Activated naive CD8-positive, alpha-beta T cell treated with anti-CD3 and anti-CD28 coated beads for 36 hours (primary cell): ENCODE data around the gene DCDC1. TPM values are rescaled to one million over a fixed set of nuclear protein-coding genes. Genes with fewer than 3 reads are reported as not detected.
"Not testable (repeated sequence)": the region's sequence is repeated elsewhere in the genome, so short reads cannot be mapped to it uniquely, and the experiment has no call there.

Experiments used
- DNase-seq: peaks from one replicate; pipeline ENCODE4 v3.0.0; 2021
- H3K27ac Mint-ChIP-seq: one replicate; pipeline ENCODE4 v1.8.0; 2022; ENCODE audit warnings: mild to moderate bottlenecking, moderate library complexity, mixed read lengths
- H3K27me3 Mint-ChIP-seq: one replicate; pipeline ENCODE4 v1.8.0; 2022; ENCODE audit warnings: mild to moderate bottlenecking, mixed read lengths
- H3K36me3 Mint-ChIP-seq: one replicate; pipeline ENCODE4 v1.8.0; 2021; ENCODE audit warnings: mild to moderate bottlenecking, mixed read lengths
- H3K4me1 Mint-ChIP-seq: one replicate; pipeline ENCODE4 v1.8.0; 2021; ENCODE audit warnings: mixed read lengths
- H3K4me3 Mint-ChIP-seq: one replicate; pipeline ENCODE4 v1.8.0; 2022; ENCODE audit warnings: mild to moderate bottlenecking, moderate library complexity, mixed read lengths
- H3K9me3 Mint-ChIP-seq: one replicate; pipeline ENCODE4 v1.8.0; 2022; ENCODE audit warnings: mixed read lengths
- total RNA-seq, 2 experiments: library from RNA; stranded (reverse); gene quantifications; one replicate each; pipeline ENCODE4 v1.2.3, GENCODE V29; 2021

The DCDC1 gene
- total RNA-seq, 2 experiments from 2014 or later: 0.14 to 0.36 TPM

DNA sequence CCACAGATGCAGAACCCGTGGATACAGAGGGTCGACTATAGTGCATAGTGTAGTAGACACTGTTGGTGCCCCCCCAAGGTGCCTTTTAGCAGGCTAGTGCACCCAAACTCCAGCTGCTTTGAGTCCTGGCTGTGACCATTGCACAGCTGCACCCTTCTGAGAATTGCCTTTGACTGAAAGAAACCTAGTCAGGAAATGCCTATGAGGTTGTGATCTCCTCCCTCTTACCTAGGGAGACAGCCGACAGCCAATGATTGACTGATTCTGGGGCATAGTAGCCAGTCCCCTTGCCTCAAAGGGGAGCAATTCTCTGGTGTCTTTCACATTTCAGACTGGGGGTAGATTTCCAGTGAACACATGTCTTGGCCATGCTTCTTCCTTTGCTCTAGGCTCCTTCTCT lies 74.2 kb downstream of the DCDC1 start:
- Mint-ChIP-seq H3K4me1 (no peaks in the 10 kb centered on the region), H3K4me3 (no peak overlapping the region), H3K36me3 (no peaks in the 10 kb centered on the region), H3K27ac (no peak overlapping the region), H3K27me3 (peaks cover 10% of the 10 kb centered on the region), H3K9me3 (no peaks in the 10 kb centered on the region)
- no peak for DNase-seq

DNA sequence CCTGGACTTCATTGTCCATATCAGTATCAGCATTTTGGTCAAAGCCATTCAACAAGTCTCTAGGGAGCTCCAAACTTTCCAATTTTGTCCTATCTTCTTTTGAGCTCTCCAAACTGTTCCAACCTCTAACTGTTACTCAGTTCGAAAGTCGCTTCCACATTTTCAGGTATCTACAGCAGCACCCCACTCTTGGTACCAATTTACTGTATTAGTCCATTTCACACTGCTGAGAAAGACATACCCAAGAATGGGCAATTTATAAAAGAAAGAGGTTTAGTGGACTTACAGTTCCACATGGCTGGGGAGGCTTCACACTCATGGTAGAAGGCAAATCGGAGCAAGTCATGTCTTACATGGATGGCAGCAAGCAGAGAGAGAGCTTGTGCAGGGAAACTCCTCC lies 96.0 kb downstream of the DCDC1 start:
- H3K4me1 Mint-ChIP-seq, H3K27me3 Mint-ChIP-seq, H3K36me3 Mint-ChIP-seq, H3K27ac Mint-ChIP-seq, DNase-seq, H3K4me3 Mint-ChIP-seq: not testable (repeated sequence)
- peaks cover 24% of the 10 kb centered on the region for H3K9me3 Mint-ChIP-seq

DNA sequence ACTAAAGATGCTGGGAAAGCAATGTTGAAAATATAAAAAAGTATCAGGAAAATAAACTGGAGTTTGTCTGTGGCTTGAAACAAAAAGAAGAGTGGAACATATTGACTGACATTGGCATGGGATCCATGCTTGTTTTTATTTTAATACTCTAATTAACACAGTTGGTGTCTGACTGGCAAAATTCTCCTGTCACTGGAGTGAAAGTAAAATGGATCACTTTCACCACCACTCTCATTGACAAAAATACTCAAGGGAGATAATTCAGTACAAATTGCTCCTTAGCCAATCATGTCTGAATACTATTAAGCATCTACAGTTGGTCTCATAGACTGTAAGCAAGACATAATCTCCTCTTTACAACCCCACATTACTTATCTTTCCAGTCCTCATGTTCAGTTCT lies 101.8 kb downstream of the DCDC1 start:
- H3K36me3 Mint-ChIP-seq: peaks cover 5% of the 10 kb centered on the region
- H3K4me1 Mint-ChIP-seq: no peaks in the 10 kb centered on the region
- no peak overlapping the region for H3K4me3 Mint-ChIP-seq
- H3K27ac Mint-ChIP-seq: no peak overlapping the region
- no peaks in the 10 kb centered on the region for H3K27me3 Mint-ChIP-seq
- peaks cover 11% of the 10 kb centered on the region for H3K9me3 Mint-ChIP-seq
- no peak for DNase-seq

DNA sequence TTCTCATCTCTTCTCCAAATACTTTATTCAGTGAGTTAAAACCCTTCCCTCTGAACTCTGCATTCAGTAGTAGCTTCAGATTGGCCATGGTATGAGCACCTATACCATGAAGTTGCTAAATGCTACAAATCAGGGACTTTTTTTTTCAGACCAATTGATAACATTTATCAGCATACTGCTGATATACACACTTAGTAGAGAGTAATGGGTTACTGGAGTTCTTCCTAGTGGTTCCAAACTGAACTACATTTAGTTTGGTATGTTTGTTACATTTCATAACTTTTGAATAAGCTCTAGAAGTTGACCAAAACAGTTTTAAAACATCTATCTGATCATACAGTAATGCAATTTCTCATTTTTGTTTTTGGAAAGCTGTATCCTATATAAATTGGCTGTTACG lies 104.7 kb downstream of the DCDC1 start:
- DNase-seq: no peak
- Mint-ChIP-seq H3K4me1 (no peaks in the 10 kb centered on the region), H3K36me3 (no peaks in the 10 kb centered on the region), H3K27ac (no peak overlapping the region), H3K9me3 (no peaks in the 10 kb centered on the region), H3K27me3 (no peaks in the 10 kb centered on the region), H3K4me3 (no peak overlapping the region)

DNA sequence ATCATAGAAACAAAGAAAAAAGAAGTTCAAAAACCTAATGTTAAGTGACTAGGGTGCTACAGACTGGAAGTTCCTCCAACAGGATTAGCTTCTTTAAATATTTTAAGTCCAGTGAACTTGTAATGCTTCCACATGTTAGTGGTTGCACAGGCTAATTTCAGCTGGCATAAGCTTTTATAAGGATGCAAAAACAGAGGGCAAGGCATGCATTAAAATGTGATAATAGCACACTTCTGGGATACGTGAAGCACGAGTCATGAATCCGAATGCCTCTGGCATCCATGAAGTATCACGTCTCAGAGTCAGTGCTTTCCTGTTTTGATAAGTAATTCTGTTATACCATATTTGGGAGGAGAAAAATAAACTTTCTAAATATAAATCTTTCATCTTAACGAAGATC lies 106.8 kb downstream of the DCDC1 start:
- Mint-ChIP-seq H3K9me3 (no peaks in the 10 kb centered on the region), H3K4me1 (no peaks in the 10 kb centered on the region), H3K27ac (no peak overlapping the region), H3K4me3 (no peak overlapping the region), H3K36me3 (no peaks in the 10 kb centered on the region), H3K27me3 (peaks cover 3% of the 10 kb centered on the region)
- DNase-seq: no peak

DNA sequence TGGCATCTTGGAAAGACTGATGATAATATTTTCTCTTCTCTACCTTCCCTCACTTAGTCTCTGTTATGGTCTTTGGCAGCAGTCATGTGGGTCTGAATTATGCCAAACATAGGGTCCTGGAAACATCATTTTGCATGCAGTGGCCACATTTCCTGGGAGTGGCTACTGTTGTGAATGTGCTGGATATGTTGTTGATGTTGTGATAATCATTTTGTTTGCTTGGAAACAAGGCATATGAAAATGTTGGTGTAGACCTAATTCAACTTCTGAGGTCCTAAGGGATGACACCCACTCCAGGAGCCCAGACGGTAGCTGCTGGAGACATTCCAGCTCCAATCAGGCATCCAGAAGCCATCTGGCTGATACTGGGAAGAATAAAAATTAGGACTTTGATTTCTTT lies 109.7 kb downstream of the DCDC1 start:
- Mint-ChIP-seq H3K9me3 (no peaks in the 10 kb centered on the region), H3K4me1 (no peaks in the 10 kb centered on the region), H3K36me3 (no peaks in the 10 kb centered on the region), H3K27me3 (peaks cover 12% of the 10 kb centered on the region), H3K4me3 (no peak overlapping the region), H3K27ac (no peak overlapping the region)
- no peak for DNase-seq

DNA sequence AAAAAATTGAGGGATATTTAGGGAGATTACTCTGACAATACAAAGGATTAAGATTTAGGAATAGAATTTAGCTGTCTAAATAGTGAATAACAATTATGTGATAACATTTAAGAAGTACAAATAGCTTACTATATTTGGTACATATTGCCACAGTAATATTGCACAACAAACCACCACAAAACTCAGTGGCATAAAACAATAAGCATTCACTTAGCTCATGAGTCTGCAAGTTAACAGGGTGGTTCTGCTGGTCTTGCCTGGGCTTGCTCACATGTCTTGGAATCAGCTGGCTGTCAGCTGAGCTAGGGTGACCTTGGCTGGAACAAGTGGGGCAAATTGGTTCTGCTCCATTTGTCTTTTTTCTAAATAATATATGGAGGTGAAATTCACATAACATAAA lies 115.1 kb downstream of the DCDC1 start:
- no peak overlapping the region for H3K4me3 Mint-ChIP-seq
- no peak for DNase-seq
- no peaks in the 10 kb centered on the region for H3K36me3 Mint-ChIP-seq
- peaks cover 19% of the 10 kb centered on the region for H3K27me3 Mint-ChIP-seq
- no peak overlapping the region for H3K27ac Mint-ChIP-seq
- no peaks in the 10 kb centered on the region for H3K4me1 Mint-ChIP-seq
- no peaks in the 10 kb centered on the region for H3K9me3 Mint-ChIP-seq

DNA sequence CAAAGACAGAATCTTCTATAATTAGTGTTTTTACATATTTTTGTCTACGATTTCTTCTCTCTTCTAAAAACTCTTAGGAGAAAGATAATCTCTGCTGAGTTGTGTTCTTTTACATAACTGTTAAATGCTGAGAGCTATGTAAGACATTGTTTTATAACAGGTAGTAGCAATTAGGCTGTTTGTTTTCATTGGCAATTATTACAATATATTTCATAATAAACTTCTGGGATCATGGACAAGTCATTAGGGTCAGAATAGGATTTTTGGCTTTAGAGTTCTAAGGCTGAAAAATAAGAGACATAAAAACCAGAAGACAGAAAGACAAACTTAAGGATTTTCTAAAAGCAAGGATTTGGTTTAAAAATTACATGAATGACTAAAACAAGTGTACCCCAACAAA lies 120.8 kb downstream of the DCDC1 start:
- Mint-ChIP-seq H3K27ac (no peak overlapping the region), H3K36me3 (no peaks in the 10 kb centered on the region), H3K4me3 (no peak overlapping the region), H3K27me3 (peaks cover 7% of the 10 kb centered on the region), H3K4me1 (no peaks in the 10 kb centered on the region), H3K9me3 (no peaks in the 10 kb centered on the region)
- no peak for DNase-seq

DNA sequence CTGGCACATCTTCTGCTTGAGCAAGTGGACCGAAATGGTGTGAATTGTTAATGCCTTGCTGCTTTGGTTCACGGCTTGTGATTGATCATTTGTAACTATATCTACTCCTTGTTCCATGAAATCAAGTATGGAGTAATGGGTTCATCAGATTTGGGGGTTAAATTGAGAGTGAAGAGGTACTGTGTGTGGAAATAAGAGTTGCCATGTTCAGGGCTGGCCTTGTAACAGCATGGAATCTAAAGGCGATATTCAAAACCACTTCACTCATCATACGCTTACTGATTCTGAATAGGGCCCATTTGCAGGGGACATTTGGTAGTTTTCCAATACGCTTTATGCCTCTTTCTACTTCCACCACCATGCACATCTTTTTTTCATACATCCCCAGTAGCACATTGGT lies 122.2 kb downstream of the DCDC1 start:
- Mint-ChIP-seq H3K9me3 (no peaks in the 10 kb centered on the region), H3K36me3 (no peaks in the 10 kb centered on the region)

DNA sequence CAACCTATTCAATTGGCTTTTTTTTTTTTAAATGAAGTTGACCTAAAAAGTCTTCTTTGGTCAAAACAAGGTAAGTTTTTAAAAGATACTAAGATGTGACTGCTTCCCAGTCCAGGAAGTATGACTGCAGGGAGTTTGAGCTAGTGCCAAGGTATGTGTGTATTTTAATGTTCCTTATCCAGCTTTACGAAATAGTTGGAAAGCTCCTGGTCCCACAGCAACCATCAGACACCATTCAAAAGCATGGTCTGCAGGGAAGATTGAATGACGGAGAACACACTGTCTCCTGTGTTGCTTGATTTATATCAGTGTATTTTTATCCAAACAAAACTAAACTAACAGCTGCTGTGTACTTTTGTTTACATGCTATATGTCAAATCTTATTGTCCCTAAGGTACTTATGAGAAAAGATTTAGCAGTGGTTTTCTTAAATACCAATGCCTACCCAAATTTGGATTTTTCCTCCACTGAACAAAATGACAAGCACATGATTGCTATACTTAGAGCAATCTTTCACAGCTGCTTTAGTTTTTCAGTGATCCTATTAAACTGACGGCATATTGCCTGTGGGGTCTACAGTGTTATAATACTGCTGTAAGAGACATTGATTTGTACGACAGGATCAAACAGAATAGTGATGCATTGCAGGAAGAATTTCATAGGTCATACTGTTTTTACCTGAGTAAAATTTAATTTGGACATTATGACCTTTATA lies 122.9 kb downstream of the DCDC1 start:
- Mint-ChIP-seq H3K36me3 (no peaks in the 10 kb centered on the region), H3K9me3 (no peaks in the 10 kb centered on the region), H3K27ac (no peak overlapping the region), H3K4me3 (no peak overlapping the region), H3K4me1 (no peaks in the 10 kb centered on the region), H3K27me3 (peaks cover 7% of the 10 kb centered on the region)
- DNase-seq: no peak

More for the DNA sequence above, 122.2 kb downstream of the DCDC1 start:
- Mint-ChIP-seq H3K27ac (no peak overlapping the region), H3K27me3 (peaks cover 7% of the 10 kb centered on the region), H3K4me1 (no peaks in the 10 kb centered on the region), H3K4me3 (no peak overlapping the region)
- DNase-seq: no peak

DNA sequence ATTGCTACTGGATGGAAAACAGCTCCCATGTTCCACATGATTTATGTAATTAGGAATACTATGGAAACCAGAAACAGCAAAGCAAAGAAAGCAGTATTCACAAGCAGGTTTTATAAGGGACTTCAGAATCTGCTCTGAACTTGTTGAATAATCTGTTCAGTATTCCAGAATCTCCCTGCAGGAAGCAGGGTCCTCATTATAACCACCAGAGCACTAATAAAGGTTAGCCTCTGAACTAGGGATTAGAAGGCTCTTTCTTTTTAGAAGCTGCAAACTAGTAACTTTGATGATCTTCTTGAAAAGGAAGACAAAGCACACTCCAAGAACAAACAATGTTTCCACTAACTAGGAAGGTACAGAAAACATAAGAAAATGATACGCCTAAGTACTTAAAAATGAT lies 125.8 kb downstream of the DCDC1 start:
- Mint-ChIP-seq H3K9me3 (no peaks in the 10 kb centered on the region), H3K27me3 (no peaks in the 10 kb centered on the region), H3K36me3 (no peaks in the 10 kb centered on the region), H3K4me3 (no peak overlapping the region), H3K4me1 (no peaks in the 10 kb centered on the region), H3K27ac (no peak overlapping the region)
- DNase-seq: no peak

DNA sequence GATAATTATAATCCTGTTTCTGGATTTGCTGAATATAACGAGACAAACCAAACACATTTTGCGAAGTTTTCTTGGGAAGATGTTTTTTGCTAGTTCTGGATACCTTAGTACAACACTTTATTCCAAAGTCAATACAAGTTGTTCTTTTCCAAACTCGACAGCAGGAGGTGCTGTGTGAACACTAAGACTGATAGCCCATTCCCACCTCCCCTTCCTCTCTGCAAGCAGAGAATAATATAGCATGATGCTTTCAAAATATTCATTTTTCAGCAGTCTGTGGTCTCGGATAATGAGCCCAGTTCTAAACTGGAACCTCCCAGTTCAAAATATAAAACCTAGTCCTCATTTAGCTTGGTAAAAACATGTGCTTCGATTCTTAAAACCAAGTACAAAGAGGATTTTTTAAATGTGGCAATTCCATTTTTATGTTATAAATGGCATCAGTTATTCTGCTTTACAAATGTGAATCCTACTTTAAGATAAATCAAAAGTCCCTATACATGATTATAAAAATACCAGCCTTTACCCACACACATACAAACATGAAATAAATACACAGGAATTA lies 129.1 kb downstream of the DCDC1 start:
- Mint-ChIP-seq H3K36me3 (no peaks in the 10 kb centered on the region), H3K4me3 (no peak overlapping the region), H3K4me1 (no peaks in the 10 kb centered on the region), H3K9me3 (no peaks in the 10 kb centered on the region), H3K27me3 (no peaks in the 10 kb centered on the region), H3K27ac (no peak overlapping the region)
- peak; percentile 1 for DNase-seq

DNA sequence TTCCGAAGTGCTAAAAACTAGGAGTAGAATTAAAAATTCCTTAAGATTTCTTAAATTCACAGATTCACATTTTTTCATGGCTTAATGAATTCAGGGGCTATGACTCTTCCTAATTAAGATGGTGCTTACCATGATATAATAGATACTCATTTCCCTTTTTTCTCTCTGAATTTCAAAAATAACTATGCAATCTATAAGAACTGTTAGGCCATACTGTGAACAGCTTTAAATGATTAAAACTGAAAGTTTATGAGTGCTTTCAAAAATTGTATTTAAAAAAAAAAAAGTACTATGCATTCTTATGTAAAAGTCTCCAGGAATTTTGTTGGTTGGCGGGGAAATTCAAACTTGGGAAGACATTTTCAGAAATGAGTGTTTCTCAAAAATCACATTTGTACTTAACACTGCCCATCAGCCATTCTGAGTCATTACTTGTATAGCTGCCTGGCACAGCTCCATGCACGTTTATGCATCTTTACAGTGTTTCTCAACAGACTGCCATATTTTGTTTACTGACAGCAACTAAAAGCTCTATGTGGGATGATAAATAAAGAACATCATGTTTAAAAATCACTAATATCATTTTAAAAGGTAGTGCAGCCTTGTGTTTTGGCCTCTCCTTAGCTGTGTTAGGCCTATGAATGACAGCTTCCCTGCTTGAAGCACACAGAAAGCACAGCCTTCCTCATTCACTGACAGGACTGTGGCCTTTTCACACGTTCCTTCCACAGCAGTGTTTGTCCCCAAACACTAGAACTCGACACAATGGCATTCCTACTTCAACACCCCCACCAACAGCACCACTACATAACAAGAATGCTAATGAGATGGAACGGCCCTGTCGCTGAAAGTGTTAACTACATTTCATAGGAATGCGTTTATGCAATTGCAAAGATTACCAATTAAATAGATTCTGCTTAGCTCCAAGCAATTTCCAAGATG lies 131.4 kb downstream of the DCDC1 start:
- H3K4me3 Mint-ChIP-seq: no peak overlapping the region
- H3K4me1 Mint-ChIP-seq: no peaks in the 10 kb centered on the region
- H3K36me3 Mint-ChIP-seq: no peaks in the 10 kb centered on the region
- DNase-seq: no peak
- no peaks in the 10 kb centered on the region for H3K27me3 Mint-ChIP-seq
- no peaks in the 10 kb centered on the region for H3K9me3 Mint-ChIP-seq
- H3K27ac Mint-ChIP-seq: no peak overlapping the region

DNA sequence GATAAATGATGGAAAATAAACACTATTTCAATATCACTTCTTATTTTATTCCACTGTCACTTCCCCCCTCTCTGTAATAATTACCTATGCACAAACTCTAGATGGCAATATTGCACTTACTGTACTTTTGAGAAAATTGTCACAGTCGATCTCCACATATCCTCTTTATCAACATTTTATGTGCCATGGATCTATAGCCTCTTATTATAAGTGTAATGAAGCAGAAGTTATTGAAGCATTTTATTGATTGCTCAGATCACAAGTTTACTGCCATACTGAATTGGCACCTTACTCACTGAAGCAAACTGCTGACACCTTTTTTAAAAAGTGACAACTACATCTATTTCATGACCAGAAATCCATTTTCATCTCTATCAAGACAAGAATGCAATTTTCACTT lies 133.4 kb downstream of the DCDC1 start:
- Mint-ChIP-seq H3K27me3 (no peaks in the 10 kb centered on the region), H3K9me3 (no peaks in the 10 kb centered on the region), H3K4me1 (no peaks in the 10 kb centered on the region), H3K36me3 (no peaks in the 10 kb centered on the region), H3K4me3 (no peak overlapping the region), H3K27ac (no peak overlapping the region)
- DNase-seq: no peak

DNA sequence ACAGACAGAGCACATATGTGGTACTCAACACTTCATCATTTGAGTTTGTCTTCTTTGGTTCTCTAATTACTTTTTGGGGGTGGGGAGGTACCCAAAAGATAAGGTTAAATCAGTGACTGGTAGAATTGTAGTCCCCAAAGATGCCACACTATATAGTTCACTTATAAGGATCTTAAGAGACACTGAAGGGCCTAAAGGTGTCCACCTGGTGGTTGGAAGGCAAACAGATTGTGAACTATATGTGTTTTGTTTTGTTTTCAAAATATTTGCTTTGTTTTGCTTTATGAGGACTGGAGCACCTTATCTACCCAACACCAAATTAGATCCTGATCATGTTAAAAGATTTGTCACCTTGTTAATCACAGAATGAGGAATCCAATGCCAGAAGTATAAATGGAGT lies 136.1 kb downstream of the DCDC1 start:
- no peak for DNase-seq
- Mint-ChIP-seq H3K9me3 (no peaks in the 10 kb centered on the region), H3K36me3 (no peaks in the 10 kb centered on the region), H3K4me1 (no peaks in the 10 kb centered on the region), H3K4me3 (no peak overlapping the region), H3K27ac (no peak overlapping the region), H3K27me3 (no peaks in the 10 kb centered on the region)
